Duodenal mucosa (tissue), 2 donors: ENCODE measurements around the gene SPEG.

ENCODE experiments used
- H3K27ac ChIP-seq: one replicate; pipeline ENCODE4 v1.7.0; 2013; ENCODE audit warnings: low read depth, low read length
- H3K27me3 ChIP-seq, 2 donors: one replicate each; pipeline ENCODE4 v1.7.0; 2013; ENCODE audit warnings: low read length in 2 of 2, control low read depth in 1 of 2; ENCODE audit not compliant: insufficient read depth in 2 of 2, control insufficient read depth in 1 of 2
- H3K36me3 ChIP-seq, 2 donors: one replicate each; pipeline ENCODE4 v1.7.0; 2013; ENCODE audit warnings: low read length in 2 of 2, control low read depth in 1 of 2; ENCODE audit not compliant: insufficient read depth in 2 of 2, control insufficient read depth in 1 of 2
- H3K4me1 ChIP-seq, 2 donors: one replicate each; pipeline ENCODE4 v1.7.0; 2013; ENCODE audit warnings: low read length in 2 of 2, control low read depth in 1 of 2; ENCODE audit not compliant: insufficient read depth in 2 of 2, control insufficient read depth in 1 of 2
- H3K4me3 ChIP-seq, 2 donors: one replicate each; pipeline ENCODE4 v1.7.0; 2013; ENCODE audit warnings: low read length in 2 of 2, low read depth in 1 of 2
- H3K9ac ChIP-seq, 2 donors: one replicate each; pipeline ENCODE4 v1.7.0; 2013; ENCODE audit warnings: low read length in 2 of 2, low read depth in 1 of 2
- H3K9me3 ChIP-seq, 2 donors: one replicate each; pipeline ENCODE4 v1.7.0; 2013; ENCODE audit warnings: low read length in 2 of 2, control low read depth in 1 of 2; ENCODE audit not compliant: control insufficient read depth in 1 of 2

SPEG gene

DNA sequence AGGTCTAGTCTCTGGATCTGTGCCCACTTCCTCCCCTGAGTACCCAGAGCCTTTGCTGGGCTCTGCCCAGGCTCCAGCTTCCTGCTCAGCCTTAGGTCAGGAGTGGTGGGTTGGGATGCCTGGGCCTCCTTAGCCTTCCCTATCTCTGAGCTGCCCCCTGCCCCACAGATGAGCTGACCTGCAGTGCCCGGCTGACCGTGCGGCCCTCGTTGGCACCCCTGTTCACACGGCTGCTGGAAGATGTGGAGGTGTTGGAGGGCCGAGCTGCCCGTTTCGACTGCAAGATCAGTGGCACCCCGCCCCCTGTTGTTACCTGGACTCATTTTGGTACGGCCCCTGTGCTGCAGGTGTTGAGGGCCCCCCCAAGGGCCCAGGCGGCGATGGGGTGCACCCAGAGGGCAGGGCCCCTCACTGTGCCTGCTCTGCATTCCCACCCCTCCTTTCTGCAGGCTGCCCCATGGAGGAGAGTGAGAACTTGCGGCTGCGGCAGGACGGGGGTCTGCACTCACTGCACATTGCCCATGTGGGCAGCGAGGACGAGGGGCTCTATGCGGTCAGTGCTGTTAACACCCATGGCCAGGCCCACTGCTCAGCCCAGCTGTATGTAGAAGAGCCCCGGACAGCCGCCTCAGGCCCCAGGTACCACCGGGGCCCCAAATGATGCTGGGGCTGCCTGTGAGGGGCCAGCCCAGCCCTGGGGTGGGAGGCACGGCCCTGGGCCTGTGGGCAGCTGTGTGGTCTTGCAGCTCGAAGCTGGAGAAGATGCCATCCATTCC, 34.0 kb downstream of the SPEG start:
- Histone ChIP-seq H3K36me3 (no peaks in the 10 kb centered on the region), H3K4me1 (no peaks in the 10 kb centered on the region), H3K9me3 (no peaks in the 10 kb centered on the region), H3K27ac (no peak overlapping the region), H3K27me3 (no peaks in the 10 kb centered on the region), H3K9ac (no peak overlapping the region), H3K4me3 (no peak overlapping the region)

DNA sequence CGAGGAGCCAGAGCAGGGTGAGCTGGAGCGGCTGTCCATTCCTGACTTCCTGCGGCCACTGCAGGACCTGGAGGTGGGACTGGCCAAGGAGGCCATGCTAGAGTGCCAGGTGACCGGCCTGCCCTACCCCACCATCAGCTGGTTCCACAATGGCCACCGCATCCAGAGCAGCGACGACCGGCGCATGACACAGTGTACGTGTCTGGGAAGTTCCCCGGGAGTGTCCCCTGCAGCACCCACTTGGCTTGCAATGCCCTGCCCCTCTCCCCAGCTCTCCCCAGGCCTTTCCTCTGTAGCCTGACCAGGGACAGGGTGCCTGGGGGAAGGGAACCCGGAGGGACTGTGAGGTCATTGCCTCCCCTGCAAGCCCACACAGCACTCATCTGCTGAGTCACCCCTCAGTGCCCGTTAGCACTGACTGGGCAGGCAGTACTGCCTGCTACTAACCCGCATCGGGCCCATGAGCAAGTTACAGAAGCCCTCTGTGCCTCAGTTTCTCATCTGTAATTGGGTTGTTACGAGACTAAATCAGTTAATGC, 34.6 kb downstream of the SPEG start:
- Histone ChIP-seq H3K9me3 (no peaks in the 10 kb centered on the region), H3K36me3 (no peaks in the 10 kb centered on the region), H3K27ac (no peak overlapping the region), H3K9ac (no peak overlapping the region), H3K27me3 (no peaks in the 10 kb centered on the region), H3K4me1 (no peaks in the 10 kb centered on the region), H3K4me3 (no peak overlapping the region)

DNA sequence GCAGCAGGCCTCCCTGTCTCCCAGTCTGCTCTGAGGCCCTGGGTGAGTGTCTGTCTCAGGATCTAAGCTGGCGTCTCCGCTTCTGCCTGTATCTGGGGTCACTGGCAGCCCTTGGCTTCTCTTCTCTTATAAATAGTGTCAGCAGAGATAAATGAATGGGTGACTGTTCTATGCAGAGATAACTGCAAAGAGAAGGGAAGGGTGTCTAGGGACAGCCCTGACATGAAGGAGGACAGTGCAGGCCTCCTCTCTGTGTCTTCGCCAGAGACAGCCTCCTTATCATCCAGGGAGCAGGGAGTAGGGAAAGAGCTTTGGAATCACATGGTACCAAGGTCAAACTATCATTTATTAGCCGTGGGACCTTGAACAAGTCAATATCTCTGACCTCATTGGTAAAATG, 35.8 kb downstream of the SPEG start:
- Histone ChIP-seq H3K4me3 (no peak overlapping the region), H3K9ac (no peak overlapping the region), H3K9me3 (no peaks in the 10 kb centered on the region), H3K4me1 (no peaks in the 10 kb centered on the region), H3K27me3 (no peaks in the 10 kb centered on the region), H3K27ac (no peak overlapping the region), H3K36me3 (no peaks in the 10 kb centered on the region)

DNA sequence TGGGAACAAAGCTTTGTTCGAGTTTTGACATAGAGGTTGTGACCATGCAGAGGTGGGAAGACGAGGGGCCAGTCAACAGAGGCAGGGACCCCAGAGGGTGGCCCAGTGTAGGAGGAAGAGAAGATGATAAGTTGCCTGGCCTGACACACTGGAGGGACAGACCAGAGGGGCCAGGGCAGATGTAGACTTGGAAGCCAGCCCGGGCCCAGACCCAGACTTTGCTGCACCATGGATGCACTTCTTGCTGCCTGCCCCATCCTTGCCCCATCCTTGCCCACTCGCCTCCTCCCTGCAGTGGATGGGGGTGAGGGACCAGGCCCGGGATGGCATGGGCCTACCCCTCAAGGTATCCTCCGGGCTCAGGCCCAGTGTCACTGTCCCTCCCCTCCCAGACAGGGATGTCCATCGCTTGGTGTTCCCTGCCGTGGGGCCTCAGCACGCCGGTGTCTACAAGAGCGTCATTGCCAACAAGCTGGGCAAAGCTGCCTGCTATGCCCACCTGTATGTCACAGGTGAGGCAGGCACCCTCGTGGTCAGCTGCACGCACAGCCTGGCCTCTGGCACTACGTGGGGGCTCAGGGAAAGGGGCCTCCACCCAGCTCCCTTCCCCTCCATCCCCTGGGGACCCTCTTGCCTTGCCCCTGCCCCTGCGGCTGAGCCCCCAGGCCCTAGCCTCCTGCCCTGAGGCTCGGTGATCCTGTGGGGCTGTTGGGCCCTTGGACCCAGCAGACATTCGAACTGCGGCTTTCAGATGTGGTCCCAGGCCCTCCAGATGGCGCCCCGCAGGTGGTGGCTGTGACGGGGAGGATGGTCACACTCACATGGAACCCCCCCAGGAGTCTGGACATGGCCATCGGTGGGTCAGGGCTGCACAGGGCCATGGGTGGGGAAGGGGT, 37.1 kb downstream of the SPEG start:
- Histone ChIP-seq H3K36me3 (no peaks in the 10 kb centered on the region), H3K9ac (no peak overlapping the region), H3K4me3 (no peak overlapping the region), H3K27me3 (no peaks in the 10 kb centered on the region), H3K27ac (no peak overlapping the region), H3K9me3 (no peaks in the 10 kb centered on the region), H3K4me1 (no peaks in the 10 kb centered on the region)

DNA sequence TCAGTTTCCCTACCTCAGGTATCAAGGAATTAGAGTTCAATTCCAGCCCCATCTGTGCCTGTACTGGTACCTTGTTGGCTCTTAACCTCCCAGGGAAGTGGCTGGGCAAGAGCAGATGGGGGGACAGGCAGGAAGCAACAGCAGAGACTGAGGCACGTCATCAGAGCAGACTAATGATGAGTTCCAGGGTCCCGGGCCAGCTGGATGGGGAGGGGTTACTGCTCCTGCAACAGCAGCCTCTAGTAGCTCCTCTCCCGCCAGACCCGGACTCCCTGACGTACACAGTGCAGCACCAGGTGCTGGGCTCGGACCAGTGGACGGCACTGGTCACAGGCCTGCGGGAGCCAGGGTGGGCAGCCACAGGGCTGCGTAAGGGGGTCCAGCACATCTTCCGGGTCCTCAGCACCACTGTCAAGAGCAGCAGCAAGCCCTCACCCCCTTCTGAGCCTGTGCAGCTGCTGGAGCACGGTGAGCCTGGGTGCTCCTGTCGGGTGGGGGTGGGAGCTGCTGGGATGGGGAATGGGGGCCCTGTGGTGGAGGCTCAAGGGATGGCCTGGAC, 38.1 kb downstream of the SPEG start:
- H3K9me3 ChIP-seq: no peaks in the 10 kb centered on the region
- H3K4me1 ChIP-seq: no peaks in the 10 kb centered on the region
- H3K36me3 ChIP-seq: no peaks in the 10 kb centered on the region
- H3K27me3 ChIP-seq: no peaks in the 10 kb centered on the region
- no peak overlapping the region for H3K27ac ChIP-seq
- no peak overlapping the region for H3K9ac ChIP-seq
- H3K4me3 ChIP-seq: no peak overlapping the region

DNA sequence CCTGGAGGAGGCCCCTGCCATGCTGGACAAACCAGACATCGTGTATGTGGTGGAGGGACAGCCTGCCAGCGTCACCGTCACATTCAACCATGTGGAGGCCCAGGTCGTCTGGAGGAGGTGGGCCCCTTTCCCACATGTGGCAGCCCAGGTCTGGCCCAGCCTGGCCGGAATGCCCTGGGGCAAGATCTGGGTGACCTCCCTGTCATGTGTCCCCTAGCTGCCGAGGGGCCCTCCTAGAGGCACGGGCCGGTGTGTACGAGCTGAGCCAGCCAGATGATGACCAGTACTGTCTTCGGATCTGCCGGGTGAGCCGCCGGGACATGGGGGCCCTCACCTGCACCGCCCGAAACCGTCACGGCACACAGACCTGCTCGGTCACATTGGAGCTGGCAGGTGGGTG, 38.9 kb downstream of the SPEG start:
- Histone ChIP-seq H3K9me3 (no peaks in the 10 kb centered on the region), H3K27me3 (no peaks in the 10 kb centered on the region), H3K4me3 (no peak overlapping the region), H3K27ac (no peak overlapping the region), H3K36me3 (no peaks in the 10 kb centered on the region), H3K4me1 (no peaks in the 10 kb centered on the region), H3K9ac (no peak overlapping the region)

DNA sequence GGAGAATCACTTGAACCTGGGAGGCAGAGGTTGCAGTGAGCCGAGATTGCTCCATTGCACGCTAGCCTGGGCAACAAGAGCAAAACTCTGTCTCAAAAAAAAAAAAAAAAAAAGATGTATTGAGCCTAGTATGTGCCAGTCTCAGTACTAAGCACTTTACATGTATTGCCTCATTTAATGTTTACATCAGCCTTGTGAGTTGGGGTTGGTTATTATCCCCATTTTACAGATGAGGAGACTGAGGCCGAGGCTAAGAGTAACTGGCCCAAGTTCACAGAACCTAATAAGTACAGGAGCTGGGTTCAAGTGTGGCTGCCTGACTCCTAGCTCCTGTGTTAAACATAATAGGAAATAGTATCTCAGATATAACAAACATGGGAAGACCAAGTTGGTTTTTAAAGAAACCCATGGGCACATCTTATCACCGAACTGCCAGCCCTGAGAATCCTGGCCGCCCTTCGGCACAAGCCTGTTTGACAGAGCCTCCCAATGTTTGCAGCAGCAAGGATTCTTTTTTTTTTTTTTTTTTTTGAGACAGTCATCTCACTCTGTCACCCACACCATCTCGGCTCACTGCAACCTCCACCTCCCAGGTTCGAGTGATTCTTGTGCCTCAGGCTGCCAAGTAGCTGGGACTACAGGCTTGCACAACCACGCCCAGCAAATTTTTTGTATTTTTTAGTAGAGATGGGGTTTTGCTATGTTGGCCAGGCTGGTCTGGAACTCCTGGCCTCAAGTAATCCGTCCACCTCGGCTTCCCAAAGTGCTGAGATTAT, 39.8 kb downstream of the SPEG start:
- Histone ChIP-seq H3K9ac (no peak overlapping the region), H3K9me3 (no peaks in the 10 kb centered on the region), H3K27me3 (no peaks in the 10 kb centered on the region), H3K27ac (no peak overlapping the region), H3K4me1 (no peaks in the 10 kb centered on the region), H3K4me3 (no peak overlapping the region), H3K36me3 (no peaks in the 10 kb centered on the region)

DNA sequence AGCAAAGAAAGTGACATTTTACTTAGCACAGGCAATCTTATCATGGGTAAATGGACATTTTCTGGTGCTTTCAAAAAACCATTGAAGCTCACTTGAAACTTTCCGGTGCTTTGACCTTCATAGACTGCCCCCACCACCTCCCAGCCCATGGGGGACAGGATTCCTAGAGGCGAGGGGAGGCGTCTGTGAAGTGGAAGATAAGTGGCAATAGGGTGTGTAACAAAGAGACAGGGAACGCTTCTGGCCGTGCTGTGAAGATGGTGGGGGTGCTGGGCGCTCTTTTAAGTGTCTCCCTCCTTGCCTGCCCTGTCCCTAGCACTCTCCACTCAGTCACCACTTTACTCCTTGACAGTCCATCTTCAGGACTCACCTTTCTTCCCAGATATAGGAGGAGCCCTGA, 40.6 kb downstream of the SPEG start:
- no peaks in the 10 kb centered on the region for H3K4me1 ChIP-seq
- H3K36me3 ChIP-seq: no peaks in the 10 kb centered on the region
- no peak overlapping the region for H3K4me3 ChIP-seq
- H3K9me3 ChIP-seq: no peaks in the 10 kb centered on the region
- H3K27me3 ChIP-seq: no peaks in the 10 kb centered on the region
- no peak overlapping the region for H3K27ac ChIP-seq
- no peak overlapping the region for H3K9ac ChIP-seq

DNA sequence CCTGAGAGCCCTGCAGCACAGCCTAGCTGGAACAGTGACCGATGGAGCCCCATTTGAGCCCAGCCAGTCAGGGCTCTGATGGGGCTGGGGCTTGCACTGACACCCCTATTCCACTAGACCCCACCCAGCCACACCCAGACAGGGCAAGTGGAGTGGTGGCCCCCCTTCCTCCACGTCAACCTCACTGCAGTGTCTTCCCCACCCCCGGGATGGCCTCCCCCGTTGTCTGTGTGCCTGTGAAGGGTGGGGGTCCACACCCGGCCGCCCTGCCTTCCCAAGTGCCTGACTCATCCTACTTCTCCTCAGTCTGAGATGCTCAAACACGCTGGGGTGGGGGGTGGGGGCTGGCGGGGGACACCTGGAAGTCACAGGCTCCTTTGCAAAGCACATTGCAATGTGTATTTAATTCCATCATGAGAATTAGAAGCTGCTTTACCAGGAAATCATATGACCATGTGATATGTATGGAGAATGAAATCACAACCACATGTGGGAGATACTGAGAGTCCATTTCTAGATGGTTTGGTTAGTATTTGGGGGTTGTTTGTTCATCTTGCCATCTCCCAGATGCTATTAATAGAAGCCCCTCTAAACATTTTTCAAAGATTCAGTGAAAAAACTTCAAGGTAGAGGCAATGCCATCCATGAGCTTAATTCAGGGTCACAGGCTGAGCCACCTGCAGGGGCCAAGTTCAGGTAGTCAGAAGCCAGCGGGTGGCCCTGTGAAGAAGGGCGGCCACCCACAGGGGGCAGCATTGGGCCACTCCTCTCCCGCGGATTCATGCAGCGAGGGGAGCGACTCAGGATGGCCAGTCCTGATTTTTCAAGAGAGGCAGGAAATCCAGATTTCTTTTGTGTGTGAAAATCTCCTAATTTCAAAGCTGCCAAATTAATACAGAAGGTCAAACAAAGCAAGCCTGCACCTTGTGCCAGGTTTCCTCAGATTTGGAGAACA, 41.3 kb downstream of the SPEG start:
- Histone ChIP-seq H3K36me3 (no peaks in the 10 kb centered on the region), H3K9me3 (no peaks in the 10 kb centered on the region), H3K4me1 (no peaks in the 10 kb centered on the region), H3K27me3 (peaks cover 0 to 4% of the 10 kb centered on the region in 2 donors), H3K27ac (no peak overlapping the region), H3K4me3 (no peak overlapping the region), H3K9ac (no peak overlapping the region)
